IMR-90 (cell line): ENCODE measurements around the gene KANSL3.

Experiments
- CEBPB ChIP-seq: IDR thresholded peaks from 2 replicates; pipeline ENCODE4 v1.6.1; 2012; ENCODE audit warnings: low read depth, low read length, improper control_type of control experiment
- FOS ChIP-seq: fragments of 150-350 bp; IDR thresholded peaks from 2 replicates; pipeline ENCODE4 v1.6.1; 2016; ENCODE audit warnings: low read depth, low read length
- MAFK ChIP-seq: IDR thresholded peaks from 2 replicates; pipeline ENCODE4 v1.6.1; 2012; ENCODE audit warnings: low read depth, low read length, improper control_type of control experiment
- MXI1 ChIP-seq: IDR thresholded peaks from 2 replicates; pipeline ENCODE4 v1.6.1; 2012; ENCODE audit warnings: low read depth, mild to moderate bottlenecking, low read length, moderate library complexity, borderline replicate concordance
- POLR2A ChIP-seq: IDR thresholded peaks from 2 replicates; pipeline ENCODE4 v1.6.1; 2012; ENCODE audit warnings: mild to moderate bottlenecking, low read depth, low read length
- RAD21 ChIP-seq: IDR thresholded peaks from 2 replicates; pipeline ENCODE4 v1.6.1; 2012; ENCODE audit warnings: low read length, improper control_type of control experiment
- RCOR1 ChIP-seq: IDR thresholded peaks from 2 replicates; pipeline ENCODE4 v1.6.1; 2012; ENCODE audit warnings: mild to moderate bottlenecking, low read length, improper control_type of control experiment; ENCODE audit not compliant: insufficient replicate concordance
- RFX5 ChIP-seq: IDR thresholded peaks from 2 replicates; pipeline ENCODE4 v1.8.0; 2012; ENCODE audit warnings: low read depth, mild to moderate bottlenecking, low read length, moderate library complexity
- SMC3 ChIP-seq: fragments of 150-350 bp; IDR thresholded peaks from 2 replicates; pipeline ENCODE4 v1.6.1; 2016; ENCODE audit warnings: low read depth, mild to moderate bottlenecking, antibody characterized with exemption, low read length, moderate library complexity
- TF ChIP-seq, protein P1 (sequence below): conservative IDR thresholded peaks from 2 replicates; pipeline ENCODE4 v1.5.1; 2012; ENCODE audit warnings: mild to moderate bottlenecking, low read depth, low read length, improper control_type of control experiment
- TF ChIP-seq, protein P2 (sequence below): fragments of 150-350 bp; IDR thresholded peaks from 2 replicates; pipeline ENCODE4 v1.6.1; 2016; ENCODE audit warnings: low read depth, mild to moderate bottlenecking, low read length, moderate library complexity, borderline replicate concordance
- TF ChIP-seq, protein P3 (sequence below): fragments of 150-350 bp; IDR thresholded peaks from 2 replicates; pipeline ENCODE4 v1.6.1; 2017; ENCODE audit warnings: mild to moderate bottlenecking, antibody characterized with exemption, low read length, low read depth

DNA sequence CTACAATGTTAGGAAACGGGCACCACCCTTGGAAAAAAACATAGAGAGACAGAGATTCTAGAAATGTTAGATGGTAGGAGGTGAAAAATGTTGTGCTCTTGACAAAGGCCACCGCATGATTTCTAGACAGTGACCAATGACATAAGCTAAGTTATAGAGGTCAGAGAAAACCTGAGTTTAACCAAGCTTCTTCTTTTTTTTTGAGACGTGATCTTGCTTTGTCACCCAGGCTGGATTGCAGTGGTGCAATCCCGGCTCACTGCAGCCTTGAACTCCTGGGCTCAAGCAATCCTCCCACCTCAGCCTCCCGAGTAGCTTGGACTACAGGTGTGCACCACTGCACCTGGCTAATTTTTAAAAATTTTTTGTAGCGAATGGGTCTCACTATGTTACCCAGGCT lies 17.4 kb upstream of the KANSL3 start:
- TF ChIP-seq POLR2A (no peak), RAD21 (no peak), FOS (no peak), MAFK (no peak), RFX5 (no peak), SMC3 (no peak), CEBPB (no peak), RCOR1 (no peak), MXI1 (no peak)
- TF ChIP-seq, protein P1, sequence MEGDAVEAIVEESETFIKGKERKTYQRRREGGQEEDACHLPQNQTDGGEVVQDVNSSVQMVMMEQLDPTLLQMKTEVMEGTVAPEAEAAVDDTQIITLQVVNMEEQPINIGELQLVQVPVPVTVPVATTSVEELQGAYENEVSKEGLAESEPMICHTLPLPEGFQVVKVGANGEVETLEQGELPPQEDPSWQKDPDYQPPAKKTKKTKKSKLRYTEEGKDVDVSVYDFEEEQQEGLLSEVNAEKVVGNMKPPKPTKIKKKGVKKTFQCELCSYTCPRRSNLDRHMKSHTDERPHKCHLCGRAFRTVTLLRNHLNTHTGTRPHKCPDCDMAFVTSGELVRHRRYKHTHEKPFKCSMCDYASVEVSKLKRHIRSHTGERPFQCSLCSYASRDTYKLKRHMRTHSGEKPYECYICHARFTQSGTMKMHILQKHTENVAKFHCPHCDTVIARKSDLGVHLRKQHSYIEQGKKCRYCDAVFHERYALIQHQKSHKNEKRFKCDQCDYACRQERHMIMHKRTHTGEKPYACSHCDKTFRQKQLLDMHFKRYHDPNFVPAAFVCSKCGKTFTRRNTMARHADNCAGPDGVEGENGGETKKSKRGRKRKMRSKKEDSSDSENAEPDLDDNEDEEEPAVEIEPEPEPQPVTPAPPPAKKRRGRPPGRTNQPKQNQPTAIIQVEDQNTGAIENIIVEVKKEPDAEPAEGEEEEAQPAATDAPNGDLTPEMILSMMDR, result no peak
- TF ChIP-seq, protein P2, sequence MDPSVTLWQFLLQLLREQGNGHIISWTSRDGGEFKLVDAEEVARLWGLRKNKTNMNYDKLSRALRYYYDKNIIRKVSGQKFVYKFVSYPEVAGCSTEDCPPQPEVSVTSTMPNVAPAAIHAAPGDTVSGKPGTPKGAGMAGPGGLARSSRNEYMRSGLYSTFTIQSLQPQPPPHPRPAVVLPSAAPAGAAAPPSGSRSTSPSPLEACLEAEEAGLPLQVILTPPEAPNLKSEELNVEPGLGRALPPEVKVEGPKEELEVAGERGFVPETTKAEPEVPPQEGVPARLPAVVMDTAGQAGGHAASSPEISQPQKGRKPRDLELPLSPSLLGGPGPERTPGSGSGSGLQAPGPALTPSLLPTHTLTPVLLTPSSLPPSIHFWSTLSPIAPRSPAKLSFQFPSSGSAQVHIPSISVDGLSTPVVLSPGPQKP, result no peak
- TF ChIP-seq, protein P3, sequence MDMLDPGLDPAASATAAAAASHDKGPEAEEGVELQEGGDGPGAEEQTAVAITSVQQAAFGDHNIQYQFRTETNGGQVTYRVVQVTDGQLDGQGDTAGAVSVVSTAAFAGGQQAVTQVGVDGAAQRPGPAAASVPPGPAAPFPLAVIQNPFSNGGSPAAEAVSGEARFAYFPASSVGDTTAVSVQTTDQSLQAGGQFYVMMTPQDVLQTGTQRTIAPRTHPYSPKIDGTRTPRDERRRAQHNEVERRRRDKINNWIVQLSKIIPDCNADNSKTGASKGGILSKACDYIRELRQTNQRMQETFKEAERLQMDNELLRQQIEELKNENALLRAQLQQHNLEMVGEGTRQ, result no peak
